C4-2B (cell line): ENCODE results near the gene CCDC69.

Source experiments
- H3K27ac ChIP-seq: fragments of 450-650 bp; 2 replicates; pipeline ENCODE4 v1.5.1; 2017
- ZFX ChIP-seq: fragments of 450-650 bp; IDR thresholded peaks from 2 replicates; pipeline ENCODE4 v1.6.1; 2017
- TF ChIP-seq, protein P1 (sequence below): fragments of 450-650 bp; conservative IDR thresholded peaks from 2 replicates; pipeline ENCODE4 v1.5.1; 2017; ENCODE audit warnings: mild to moderate bottlenecking

The CCDC69 gene

DNA sequence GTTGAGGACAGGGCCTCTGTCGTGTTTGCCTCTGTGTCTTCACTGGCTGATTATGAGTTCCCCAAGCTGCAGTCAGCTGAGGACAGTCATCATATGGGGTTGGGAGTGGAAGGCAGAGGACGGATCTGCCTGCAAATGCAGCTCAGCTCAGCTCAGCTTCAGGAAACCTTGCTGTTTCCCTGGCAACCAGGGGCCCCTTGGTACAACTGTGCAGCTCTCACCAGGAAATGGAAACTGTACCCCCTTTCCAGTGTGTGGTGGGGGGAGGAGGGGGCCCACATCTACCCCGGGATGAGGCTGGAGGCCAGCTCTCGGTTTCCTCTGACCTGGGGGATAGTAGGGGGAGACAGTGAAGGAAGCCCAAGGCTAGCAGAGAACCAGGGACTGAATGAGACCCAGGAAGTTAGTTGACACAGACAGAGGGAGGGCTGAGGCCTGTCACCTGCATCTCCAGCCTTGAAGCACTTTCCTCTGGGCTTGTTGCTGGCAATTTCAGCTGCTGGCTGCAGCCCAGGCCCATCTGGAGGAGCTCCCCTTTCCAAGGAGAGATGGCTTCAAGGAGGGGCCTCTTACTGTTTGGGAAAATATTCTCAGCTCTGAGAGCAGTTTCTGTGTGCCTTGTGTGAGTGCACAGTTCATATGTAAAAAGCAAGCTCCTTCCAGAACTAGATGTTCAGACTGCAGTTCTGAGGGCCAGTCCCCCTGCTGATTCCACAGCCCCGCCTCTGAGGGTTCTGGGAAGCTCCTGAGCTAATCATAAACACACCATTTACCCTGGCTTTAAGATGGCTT, 73.2 kb downstream of the CCDC69 start:
- no peak overlapping the region for H3K27ac ChIP-seq
- no peak for TF ChIP-seq ZFX
- TF ChIP-seq, protein P1, sequence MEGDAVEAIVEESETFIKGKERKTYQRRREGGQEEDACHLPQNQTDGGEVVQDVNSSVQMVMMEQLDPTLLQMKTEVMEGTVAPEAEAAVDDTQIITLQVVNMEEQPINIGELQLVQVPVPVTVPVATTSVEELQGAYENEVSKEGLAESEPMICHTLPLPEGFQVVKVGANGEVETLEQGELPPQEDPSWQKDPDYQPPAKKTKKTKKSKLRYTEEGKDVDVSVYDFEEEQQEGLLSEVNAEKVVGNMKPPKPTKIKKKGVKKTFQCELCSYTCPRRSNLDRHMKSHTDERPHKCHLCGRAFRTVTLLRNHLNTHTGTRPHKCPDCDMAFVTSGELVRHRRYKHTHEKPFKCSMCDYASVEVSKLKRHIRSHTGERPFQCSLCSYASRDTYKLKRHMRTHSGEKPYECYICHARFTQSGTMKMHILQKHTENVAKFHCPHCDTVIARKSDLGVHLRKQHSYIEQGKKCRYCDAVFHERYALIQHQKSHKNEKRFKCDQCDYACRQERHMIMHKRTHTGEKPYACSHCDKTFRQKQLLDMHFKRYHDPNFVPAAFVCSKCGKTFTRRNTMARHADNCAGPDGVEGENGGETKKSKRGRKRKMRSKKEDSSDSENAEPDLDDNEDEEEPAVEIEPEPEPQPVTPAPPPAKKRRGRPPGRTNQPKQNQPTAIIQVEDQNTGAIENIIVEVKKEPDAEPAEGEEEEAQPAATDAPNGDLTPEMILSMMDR, result no peak

DNA sequence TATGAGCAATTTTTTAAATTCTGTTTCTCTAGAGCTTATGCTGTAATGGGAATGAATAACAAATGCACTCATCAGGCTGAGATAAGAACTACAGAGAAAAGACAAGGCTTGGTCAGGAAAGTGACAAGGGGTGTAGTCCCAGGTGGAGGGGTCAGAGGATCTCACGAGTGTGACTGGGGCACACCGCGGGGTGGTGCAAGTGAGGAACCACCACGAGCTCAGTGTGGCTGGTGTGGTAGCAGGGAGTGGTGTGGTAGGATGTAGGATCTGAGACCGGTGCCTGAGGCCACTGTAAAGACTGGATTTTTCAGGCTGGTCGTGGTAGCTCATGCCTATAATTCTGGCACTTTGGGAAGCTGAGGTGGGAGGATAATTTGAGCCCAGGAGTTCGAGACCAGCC, 75.3 kb downstream of the CCDC69 start:
- no peak for TF ChIP-seq ZFX
- TF ChIP-seq, protein P1, result no peak
- no peak overlapping the region for H3K27ac ChIP-seq

DNA sequence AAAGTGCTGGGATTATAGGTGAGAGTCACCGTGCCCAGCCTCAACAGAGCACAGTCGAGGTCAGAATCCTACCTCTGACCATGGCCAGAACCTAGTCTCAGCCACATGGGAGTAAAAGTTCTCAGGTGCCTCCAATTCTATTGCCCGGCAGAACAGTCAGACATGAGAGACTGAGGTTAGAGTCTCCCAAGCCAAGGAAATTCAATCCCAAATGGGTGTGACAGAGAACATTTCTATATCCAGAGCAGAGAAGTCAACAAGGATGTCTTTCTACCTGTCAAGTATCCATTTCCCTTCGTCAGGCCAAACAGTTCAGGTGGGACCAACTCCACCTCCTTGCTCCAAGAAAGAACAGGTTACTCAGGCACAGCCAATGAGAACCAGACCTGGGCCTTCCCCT, 76.9 kb downstream of the CCDC69 start:
- no peak overlapping the region for H3K27ac ChIP-seq
- TF ChIP-seq, protein P1, result no peak
- no peak for TF ChIP-seq ZFX

DNA sequence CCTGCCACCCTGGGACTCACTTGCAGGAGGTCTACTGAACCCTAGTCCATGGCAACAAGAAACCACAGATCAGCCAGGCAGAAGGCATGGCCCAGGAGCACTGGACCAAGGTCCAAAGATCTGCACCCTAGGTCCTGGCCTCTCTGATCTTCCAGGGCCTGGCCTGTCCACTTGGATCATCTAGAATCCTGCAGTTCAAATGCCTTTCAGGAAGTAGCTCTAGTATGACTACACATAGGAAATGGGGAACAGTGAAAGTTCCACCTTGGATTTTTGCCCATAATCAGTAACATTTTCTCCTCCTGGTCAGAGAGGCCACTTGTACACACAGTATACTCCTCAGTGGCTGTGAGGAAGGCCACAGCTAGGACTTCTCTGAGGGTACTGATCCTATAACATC, 77.8 kb downstream of the CCDC69 start:
- TF ChIP-seq, protein P1, result no peak
- no peak for TF ChIP-seq ZFX

DNA sequence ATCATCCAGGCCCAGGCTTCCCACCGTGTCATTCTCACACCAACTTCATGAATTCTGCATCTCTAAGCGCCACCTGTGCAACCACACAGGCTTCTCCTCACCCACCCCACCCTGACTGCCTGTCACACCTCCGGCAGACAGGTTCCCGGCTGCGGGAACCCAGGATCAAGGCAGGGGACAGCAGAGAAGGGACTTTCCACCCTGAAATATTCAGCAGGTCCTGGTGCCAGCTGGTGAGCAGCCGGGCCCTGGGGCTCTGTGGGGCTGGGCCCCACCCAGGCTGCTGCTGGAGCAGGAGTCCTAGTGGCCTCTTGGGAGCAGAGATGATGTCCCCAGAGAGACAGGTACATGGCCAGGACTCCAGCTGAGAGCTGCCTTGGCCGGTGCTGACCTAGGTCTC, 79.0 kb downstream of the CCDC69 start:
- TF ChIP-seq, protein P1, result no peak
- no peak for TF ChIP-seq ZFX
- H3K27ac ChIP-seq, result no peak overlapping the region

More for the DNA sequence above, 77.8 kb downstream of the CCDC69 start:
- H3K27ac ChIP-seq, result no peak overlapping the region

DNA sequence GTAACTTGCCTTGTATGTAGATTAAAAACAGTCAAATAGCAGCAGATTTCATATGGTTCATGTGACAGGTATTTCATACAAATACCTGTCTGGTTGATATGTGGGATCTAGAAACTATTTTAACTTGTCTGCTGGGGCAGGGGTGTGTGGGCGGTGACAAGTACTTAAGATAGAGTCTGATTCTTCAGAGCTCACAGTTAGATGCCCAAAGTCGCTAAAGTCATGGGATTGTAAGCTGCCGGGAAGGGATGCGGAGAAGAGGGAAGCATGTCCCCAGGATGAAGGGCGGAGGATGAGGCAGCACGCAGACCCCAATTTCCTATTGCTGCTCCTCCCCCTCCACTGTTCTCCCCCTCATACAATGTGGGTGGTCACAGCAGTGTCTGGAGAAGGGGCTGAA, 79.6 kb downstream of the CCDC69 start:
- TF ChIP-seq ZFX, result no peak
- TF ChIP-seq, protein P1, result no peak
- H3K27ac ChIP-seq, result no peak overlapping the region

DNA sequence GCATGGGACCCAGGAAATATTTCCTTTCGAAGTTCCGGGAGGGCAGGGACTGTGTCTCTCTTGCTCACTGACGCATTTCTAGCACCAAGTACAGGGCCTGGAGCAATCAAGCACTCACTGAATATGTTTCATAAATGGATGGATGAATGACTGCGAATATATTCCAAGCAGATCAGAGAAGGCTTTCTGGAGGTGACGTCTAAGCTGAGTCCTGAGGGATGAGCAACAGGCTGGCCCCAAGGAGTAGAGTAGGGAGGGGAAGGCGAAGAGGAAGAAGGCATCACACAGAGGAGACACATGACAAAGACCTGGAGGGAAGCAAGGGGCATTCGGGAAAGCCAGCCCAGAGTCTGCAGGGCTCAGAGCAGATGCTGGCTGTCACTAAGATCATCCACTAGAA, 80.2 kb downstream of the CCDC69 start:
- no peak for TF ChIP-seq ZFX
- TF ChIP-seq, protein P1, result no peak
- H3K27ac ChIP-seq, result no peak overlapping the region
